Adrenal gland (tissue), 12 donors: ENCODE measurements around the gene MSANTD1. TPM values are rescaled to one million over a fixed set of nuclear protein-coding genes. Genes with fewer than 3 reads are reported as not detected.
"Not testable (repeated sequence)": the region's sequence is repeated elsewhere in the genome, so short reads cannot be mapped to it uniquely, and the experiment has no call there.

Experiments used
- DNase-seq, 7 donors: peaks; one replicate each; pipeline ENCODE4 v3.0.0-alpha.2; 2019 to 2020
- H3K27ac ChIP-seq, 5 donors: fragments of 200-600 bp; sonication (generic) in 4 of 5; 1 replicate in 3 of 5; 2 replicates in 2 of 5; pipeline versions ENCODE4 v1.5.1 to v1.8.0; 2016 to 2020; ENCODE audit warnings: mild to moderate bottlenecking in 1 of 5
- H3K27me3 ChIP-seq: fragments of 200-600 bp; 2 replicates; pipeline ENCODE4 v1.8.0; 2021
- H3K36me3 ChIP-seq, 2 donors: fragments of 200-600 bp; replicated peaks in 1 of 2; 1 replicate in 1 of 2; 2 replicates in 1 of 2; pipeline versions ENCODE4 v1.5.1 to v1.8.0; 2018 to 2022
- H3K4me1 ChIP-seq, 2 donors: fragments of 200-600 bp; replicated peaks in 1 of 2; 1 replicate in 1 of 2; 2 replicates in 1 of 2; pipeline versions ENCODE4 v1.5.1 to v1.8.0; 2018 to 2021
- H3K4me3 ChIP-seq, 4 donors: fragments of 200-600 bp; sonication (generic) in 3 of 4; one replicate each; pipeline ENCODE4 v1.5.1; 2016 to 2018
- H3K9me3 ChIP-seq, 3 donors: fragments of 200-600 bp; sonication (generic) in 1 of 3; replicated peaks in 1 of 3; 1 replicate in 2 of 3; 2 replicates in 1 of 3; pipeline versions ENCODE4 v1.5.1 to v1.8.0; 2016 to 2021
- CTCF ChIP-seq, 6 experiments: fragments of 450-650 bp in 4 of 6; fragments of 200-600 bp in 2 of 6; sonication (generic) in 1 of 6; IDR thresholded peaks; 1 replicate in 5 of 6; 2 replicates in 1 of 6; pipeline versions ENCODE4 v1.5.1 to v1.8.0; 2016 to 2021; ENCODE audit warnings: antibody characterized with exemption in 6 of 6, mild to moderate bottlenecking in 2 of 6, moderate library complexity in 1 of 6
- POLR2A ChIP-seq, 2 donors: fragments of 450-650 bp; IDR thresholded peaks; one replicate each; pipeline ENCODE4 v1.6.1; 2017; ENCODE audit warnings: antibody characterized with exemption in 2 of 2, mild to moderate bottlenecking in 2 of 2, moderate library complexity in 1 of 2
- WGBS, 4 donors: extraction: QIAGEN DNeasy Blood & Tissue Kit in 2 of 4; methylation state at CpG; one replicate each; pipeline versions ENCODE4 v1.1.5 to v1.1.7; 2013 to 2017; 5-methylcytosine and 5-hydroxymethylcytosine counted together
- intact Hi-C, 2 donors: fragments of 100-400 bp; cut with DNase I; formaldehyde crosslinking; loops; one replicate each; pipeline versions ENCODE4 v1.14.1 to v1.15.0; 2022 to 2023
- polyA plus RNA-seq, 3 donors: library from polyadenylated mRNA; stranded (reverse); fragments of 200-250 nt in 2 of 3; fragments of 350-450 nt in 1 of 3; fragmentation: Illumina TruSeq in 1 of 3; extraction: RNeasy Lipid Tissue Mini Kit (QIAGEN cat#74804) in 1 of 3; gene quantifications; one replicate each; pipeline ENCODE4 v1.2.3, GENCODE V29; 2013 to 2014
- total RNA-seq, 9 donors: library from RNA; depleted of rRNA in 4 of 9; stranded (reverse); fragments of >200 nt in 4 of 9; fragments of 120-200 nt in 1 of 9; fragmentation: NEBNext Ultra II Directional in 1 of 9; extraction: Animal tissue kit (Norgen Biotek cat#: 25700) in 1 of 9; gene quantifications; one replicate each; pipeline versions ENCODE4 v1.1.0 to v1.2.4, GENCODE V29; 2013 to 2023
- donor health status: healthy with polysubstance abuse.
- donor health status: Bipolar disorder and iron deficiency.
- donor health status: DM: yes; HTN: yes; CAD: no.
- donor health status: DM: no; HTN: no; CAD: no.
- donor health status: DM: no; HTN: no; CAD: no.
- donor health status: DM: yes; HTN: yes; CAD: no.

The MSANTD1 gene
- total and polyA plus RNA-seq, 12 donors: 0.05 to 3.0 (median 0.40) TPM; not detected in 1

GRCh38 chr4:3299122-3299975 is 50.4 kb downstream of the MSANTD1 start:
- Histone ChIP-seq H3K27ac (no peak overlapping the region), H3K9me3 (no peaks in the 10 kb centered on the region), H3K27me3 (no peaks in the 10 kb centered on the region), H3K4me3 (no peak overlapping the region), H3K36me3 (no peaks in the 10 kb centered on the region), H3K4me1 (peaks cover 5 to 13% of the 10 kb centered on the region in 2 donors)
- DNase-seq: peak in 4 of 7 donors; percentile 7 to 50 (median 10)
- WGBS, 4 donors: 76 to 81% (median 79%) methylated on average over 9 of the region's 9 CpGs
- intact Hi-C loops: no loop called here
- TF ChIP-seq CTCF (IDR thresholded peaks at IDR 0.05): no peak
- TF ChIP-seq POLR2A (IDR thresholded peaks at IDR 0.05): no peak

- Histone ChIP-seq H3K36me3 (no peaks in the 10 kb centered on the region), H3K9me3 (no peaks in the 10 kb centered on the region), H3K27me3 (no peaks in the 10 kb centered on the region), H3K27ac (no peak overlapping the region), H3K4me3 (no peak overlapping the region), H3K4me1 (peaks cover 12 to 19% of the 10 kb centered on the region in 2 donors)
- DNase-seq: peak in 4 of 7 donors; percentile 10 to 50 (median 12)
- WGBS, 4 donors: 83 to 89% (median 86%) methylated on average over 12 to 19 of the region's 19 CpGs
- TF ChIP-seq POLR2A (IDR thresholded peaks at IDR 0.05): no peak
- no peak for TF ChIP-seq CTCF (IDR thresholded peaks at IDR 0.05)
- intact Hi-C loops: no loop called here
Measured at GRCh38 chr4:3299976-3300671, 51.2 kb downstream of the MSANTD1 start.

- H3K4me3 ChIP-seq, H3K9me3 ChIP-seq, H3K27me3 ChIP-seq, intact Hi-C loops, H3K36me3 ChIP-seq, H3K27ac ChIP-seq: not testable (repeated sequence)
- peaks cover 20 to 26% of the 10 kb centered on the region in 2 donors for H3K4me1 ChIP-seq
- WGBS, 4 donors: 89 to 94% (median 91%) methylated on average over 6 to 15 of the region's 15 CpGs
- peak in 4 of 7 donors; percentile 7 to 35 (median 10) for DNase-seq
Measured at GRCh38 chr4:3300882-3301281, 51.9 kb downstream of the MSANTD1 start.

- 85 to 90% (median 86%) methylated on average over 15 of the region's 15 CpGs for WGBS, 4 donors
- Histone ChIP-seq H3K36me3 (no peaks in the 10 kb centered on the region), H3K27me3 (no peaks in the 10 kb centered on the region), H3K4me1 (peaks cover 25 to 33% of the 10 kb centered on the region in 2 donors), H3K4me3 (no peak overlapping the region), H3K27ac (peak overlapping the region in 2 of 5 donors; percentile 59 to 68), H3K9me3 (no peaks in the 10 kb centered on the region)
- no peak for TF ChIP-seq CTCF (IDR thresholded peaks at IDR 0.05)
- intact Hi-C loops: no loop called here
- DNase-seq: peak in 3 of 7 donors; percentile 11 to 13 (median 12)
Measured at GRCh38 chr4:3301450-3302172, 52.7 kb downstream of the MSANTD1 start.
